GM19328 (cell line): ENCODE results near the gene DCAF11.

Source experiments
- ATAC-seq: cut with Tn5 transposase; IDR thresholded peaks from one replicate; pipeline ENCODE4 v1.9.1; 2021; ENCODE audit warnings: mild to moderate bottlenecking, moderate library complexity; ENCODE audit not compliant: unreplicated experiment

The DCAF11 gene

GRCh38 chr14:24078146-24078545, 36.4 kb upstream of the DCAF11 start:
- no peak for ATAC-seq

- ATAC-seq, result no peak
Observed at GRCh38 chr14:24079491-24080141, 35.0 kb upstream of the DCAF11 start.

GRCh38 chr14:24080142-24080530, 34.4 kb upstream of the DCAF11 start:
- no peak for ATAC-seq

- peak; percentile 92 for ATAC-seq
Observed at GRCh38 chr14:24080888-24081738, 33.5 kb upstream of the DCAF11 start.

- no peak for ATAC-seq
Observed at GRCh38 chr14:24081739-24082211, 32.8 kb upstream of the DCAF11 start.

- ATAC-seq, result no peak
Observed at GRCh38 chr14:24082411-24083080, 32.0 kb upstream of the DCAF11 start.

- ATAC-seq, result no peak
Observed at GRCh38 chr14:24083462-24083861, 31.1 kb upstream of the DCAF11 start.

- ATAC-seq, result no peak
Observed at GRCh38 chr14:24084440-24084839, 30.1 kb upstream of the DCAF11 start.

GRCh38 chr14:24085215-24085614, 29.4 kb upstream of the DCAF11 start:
- no peak for ATAC-seq

- no peak for ATAC-seq
Observed at GRCh38 chr14:24086193-24086955, 28.2 kb upstream of the DCAF11 start.

- no peak for ATAC-seq
Observed at GRCh38 chr14:24087004-24087403, 27.6 kb upstream of the DCAF11 start.

- no peak for ATAC-seq
Observed at GRCh38 chr14:24088095-24088494, 26.5 kb upstream of the DCAF11 start.

- ATAC-seq, result no peak
Observed at GRCh38 chr14:24089890-24090289, 24.7 kb upstream of the DCAF11 start.

- no peak for ATAC-seq
Observed at GRCh38 chr14:24092110-24092504, 22.5 kb upstream of the DCAF11 start.

GRCh38 chr14:24092505-24093206, 21.9 kb upstream of the DCAF11 start:
- no peak for ATAC-seq

GRCh38 chr14:24093207-24093900, 21.2 kb upstream of the DCAF11 start:
- ATAC-seq, result no peak

GRCh38 chr14:24093901-24094840, 20.4 kb upstream of the DCAF11 start, which contains the start of gene PCK2:
TSS of gene PCK2 (plus strand) at chr14:24094311. CDS start at chr14:24094406, 95 bp downstream.
- ATAC-seq, result no peak

- ATAC-seq, result no peak
Observed at GRCh38 chr14:24094841-24095270, 19.7 kb upstream of the DCAF11 start.
